ENCODE data around the gene SELENOO.

Gene SELENOO

GRCh38 chr22:50257041-50257440, 56.2 kb downstream of the SELENOO start:
- no peak for DNase-seq

- no peak for DNase-seq
Measured at GRCh38 chr22:50257451-50258360, 56.9 kb downstream of the SELENOO start.

DNA sequence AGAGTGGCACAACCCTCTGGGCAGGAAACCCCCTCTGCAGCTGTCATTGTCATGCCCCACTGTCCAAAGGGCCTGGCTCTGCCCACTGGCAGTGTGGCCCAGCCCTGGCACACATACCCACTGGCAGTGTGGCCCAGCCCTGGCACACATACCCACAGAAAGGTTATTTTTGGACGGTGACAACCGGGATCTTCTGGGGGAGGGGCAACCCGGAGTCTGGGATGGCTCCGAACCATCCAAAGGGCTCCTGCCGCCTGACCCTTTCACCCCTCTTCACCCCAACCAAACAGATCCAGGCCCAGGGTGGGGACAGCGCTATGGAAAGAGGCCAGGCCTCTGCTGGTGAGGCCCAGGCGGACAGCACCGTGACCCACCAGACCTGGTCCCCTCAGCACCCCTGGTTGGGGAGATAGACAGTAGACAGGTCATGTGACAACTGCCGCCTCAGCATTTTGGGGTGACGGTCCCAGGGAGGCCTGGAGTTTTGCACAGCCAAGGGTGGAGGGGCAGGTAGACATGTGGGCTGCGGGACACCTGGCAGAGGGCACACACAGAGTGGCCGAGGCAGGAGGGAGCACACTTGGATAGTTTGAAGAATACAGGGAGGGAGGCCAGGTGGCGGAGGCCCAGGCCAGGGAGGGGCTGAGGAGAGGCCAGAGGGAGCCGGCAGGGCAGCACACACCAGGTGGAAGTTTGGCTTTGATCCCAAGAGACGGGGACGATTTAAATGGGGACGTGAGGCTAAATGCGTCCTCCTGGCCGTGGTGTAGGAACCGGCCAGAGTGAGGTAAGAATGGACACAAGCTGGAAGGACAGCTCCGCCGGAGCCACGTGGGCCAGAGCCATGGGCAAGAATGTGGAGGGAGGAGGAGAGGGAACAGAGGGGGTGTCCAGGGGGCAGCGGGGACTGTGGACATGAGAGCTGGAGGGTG, 57.8 kb downstream of the SELENOO start:
- no peak for DNase-seq

DNA sequence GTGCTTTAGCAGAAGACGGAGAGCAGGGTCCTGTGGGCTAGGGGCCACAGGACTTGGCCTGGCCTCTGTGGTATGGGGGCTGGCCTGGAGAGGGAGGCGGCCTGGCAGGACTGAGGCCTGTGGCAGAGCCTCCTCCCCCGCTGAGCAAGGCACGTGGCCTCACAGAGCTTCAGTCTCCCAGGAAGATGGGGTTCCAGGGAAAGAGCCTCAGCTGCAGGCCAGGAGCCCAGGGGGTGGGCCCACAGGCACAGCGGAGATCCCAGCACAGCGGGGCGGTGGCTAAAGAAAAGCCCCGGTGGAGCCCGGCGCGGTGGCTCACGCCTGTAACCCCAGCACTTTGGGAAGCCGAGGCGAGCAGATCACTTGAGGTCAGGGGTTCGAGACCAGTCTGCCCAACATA, 58.5 kb downstream of the SELENOO start:
- DNase-seq: no peak

- DNase-seq: peak; percentile 21
Measured at GRCh38 chr22:50260434-50260800, 59.6 kb downstream of the SELENOO start.

GRCh38 chr22:50260801-50261614, 60.2 kb downstream of the SELENOO start:
- DNase-seq: peak; percentile 43

GRCh38 chr22:50261615-50262459, 61.0 kb downstream of the SELENOO start, which contains the start of gene MAPK12:
Gene MAPK12, minus strand, starts transcription at chr22:50261683. Its CDS starts 174 bp downstream, at chr22:50261509.
- DNase-seq: no peak

GRCh38 chr22:50262460-50262911, 61.7 kb downstream of the SELENOO start:
- no peak for DNase-seq

DNA sequence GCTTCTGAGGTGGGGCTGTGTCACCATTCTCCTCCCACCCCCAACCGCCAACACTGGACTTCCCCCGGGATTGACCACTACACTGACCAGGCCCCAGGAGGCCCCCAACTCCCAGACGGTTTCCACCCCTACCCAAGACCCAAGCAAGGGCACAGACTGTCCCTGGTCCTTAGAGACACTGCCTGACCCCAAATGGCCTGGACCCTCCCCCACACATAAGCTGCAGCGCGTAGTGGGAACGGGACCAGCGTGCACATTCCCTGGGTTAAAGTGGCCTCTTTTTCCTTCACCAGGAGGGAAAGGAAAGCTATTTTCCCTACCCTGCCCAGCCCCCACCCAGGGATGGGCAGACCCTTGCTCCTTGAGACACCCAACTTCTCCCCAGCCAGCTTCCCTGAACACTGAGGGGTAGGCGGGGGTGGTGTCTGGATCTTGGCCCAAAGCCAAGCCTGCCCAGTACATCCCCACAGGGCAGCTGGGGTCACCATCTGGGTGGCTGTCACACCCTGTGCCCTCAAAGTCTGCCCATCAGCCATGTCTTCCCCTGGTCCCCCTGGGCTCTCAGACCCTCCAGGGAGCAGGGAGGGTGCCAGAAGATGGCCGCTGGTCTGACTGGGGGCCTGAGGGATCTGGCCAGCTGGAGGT, 62.3 kb downstream of the SELENOO start:
- no peak for DNase-seq

GRCh38 chr22:50264104-50264745, 63.4 kb downstream of the SELENOO start:
- no peak for DNase-seq

DNA sequence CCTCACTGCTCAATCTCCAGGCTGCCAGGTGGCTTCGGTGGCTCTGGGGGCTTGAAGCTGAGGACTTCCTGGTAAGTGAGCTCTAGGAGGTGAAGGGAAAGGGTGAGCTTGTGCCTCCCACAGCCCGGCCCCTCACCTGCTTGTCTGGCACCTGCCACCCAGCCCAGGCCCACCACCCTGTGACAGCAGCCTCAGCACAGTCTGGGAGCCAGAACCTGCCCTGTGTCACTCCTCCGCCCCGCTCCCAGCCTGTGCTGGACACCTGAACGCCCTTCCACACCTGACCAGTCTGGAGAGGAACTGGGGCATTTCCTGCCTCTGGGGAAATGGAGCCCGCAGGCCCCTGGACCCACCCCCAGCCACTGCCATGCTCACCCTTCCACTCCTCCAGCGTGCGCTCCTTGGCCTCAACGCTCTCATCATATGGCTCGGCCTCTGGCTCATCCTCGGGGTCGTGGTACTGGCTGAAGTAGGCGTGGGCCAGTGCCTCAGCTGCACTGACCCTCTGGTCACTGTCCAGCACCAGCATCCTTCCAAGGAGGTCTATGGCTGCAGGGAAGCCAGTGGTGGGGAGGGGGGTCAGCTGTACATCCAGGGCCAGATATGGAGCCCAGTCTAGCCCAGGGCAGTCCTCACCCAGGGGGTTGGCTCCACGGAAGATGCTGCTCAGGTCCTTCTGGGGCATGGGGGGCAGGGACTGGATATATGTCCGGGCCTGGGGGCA, 64.3 kb downstream of the SELENOO start:
- no peak for DNase-seq

DNA sequence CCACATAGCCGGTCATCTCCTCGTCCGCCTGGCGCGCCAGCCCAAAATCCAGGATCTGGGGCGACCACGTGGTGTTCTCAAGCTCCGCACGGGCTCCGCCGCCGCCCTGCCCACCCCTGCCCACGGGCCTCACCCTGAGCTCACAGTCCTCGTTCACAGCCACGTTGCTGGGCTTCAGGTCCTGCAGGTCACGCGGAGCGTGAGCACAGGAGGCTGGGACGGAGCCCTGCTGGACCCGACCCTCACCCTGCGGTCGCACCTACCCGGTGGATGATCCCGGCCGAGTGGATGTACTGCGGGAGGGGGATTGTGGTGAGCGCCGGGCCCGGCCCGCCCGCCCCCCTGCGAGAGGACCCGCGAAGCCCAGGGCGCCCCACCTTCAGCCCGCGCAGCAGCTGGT, 66.2 kb downstream of the SELENOO start:
- DNase-seq: no peak
